KOPT-K1 (cell line): ENCODE data around the gene EXOC4.

ENCODE experiments used
- H3K27ac ChIP-seq: fragments of 200-600 bp; sonication (generic); 2 replicates; pipeline ENCODE4 v1.5.1; 2016; ENCODE audit warnings: antibody characterized with exemption, mild to moderate bottlenecking, low read depth, low read length; ENCODE audit not compliant: poor library complexity, severe bottlenecking
- H3K36me3 ChIP-seq: fragments of 200-600 bp; sonication (generic); 2 replicates; pipeline ENCODE4 v1.5.1; 2017; ENCODE audit warnings: antibody characterized with exemption, mild to moderate bottlenecking, low read length, moderate library complexity; ENCODE audit not compliant: insufficient read depth
- H3K9me3 ChIP-seq: fragments of 200-600 bp; sonication (generic); 2 replicates; pipeline ENCODE4 v1.5.1; 2017; ENCODE audit warnings: antibody characterized with exemption, low read length, mild to moderate bottlenecking; ENCODE audit not compliant: insufficient read depth, poor library complexity, severe bottlenecking

EXOC4 gene

DNA sequence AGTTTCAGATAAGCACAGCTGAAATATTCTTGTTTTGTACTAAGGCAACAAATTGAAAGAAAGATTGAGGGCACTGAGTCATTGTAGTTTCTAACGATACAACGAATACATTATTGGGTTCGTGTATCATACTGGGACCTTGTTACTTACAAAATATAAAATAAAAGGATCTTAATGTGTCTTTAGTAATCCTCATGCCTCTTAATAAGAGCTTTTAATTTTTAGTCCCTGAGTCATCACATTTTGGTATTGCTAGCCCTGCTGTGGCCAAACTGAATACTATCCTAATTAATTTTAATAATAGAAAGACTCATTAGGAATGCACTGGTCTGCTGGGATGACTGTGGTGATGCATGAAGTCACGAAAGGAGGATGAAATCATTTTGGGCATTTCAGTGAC is 309.7 kb downstream of the EXOC4 start:
- H3K9me3 ChIP-seq, result peaks cover 5% of the 10 kb centered on the region
- no peak overlapping the region for H3K27ac ChIP-seq
- no peaks in the 10 kb centered on the region for H3K36me3 ChIP-seq

- Histone ChIP-seq H3K9me3 (peaks cover 7% of the 10 kb centered on the region), H3K36me3 (no peaks in the 10 kb centered on the region), H3K27ac (no peak overlapping the region)
Measured at GRCh38 chr7:133563251-133563650, 310.4 kb downstream of the EXOC4 start.

GRCh38 chr7:133564484-133564883 is 311.6 kb downstream of the EXOC4 start:
- Histone ChIP-seq H3K36me3 (no peaks in the 10 kb centered on the region), H3K9me3 (peaks cover 7% of the 10 kb centered on the region), H3K27ac (no peak overlapping the region)

- no peak overlapping the region for H3K27ac ChIP-seq
- H3K36me3 ChIP-seq, result no peaks in the 10 kb centered on the region
- peaks cover 7% of the 10 kb centered on the region for H3K9me3 ChIP-seq
Measured at GRCh38 chr7:133568544-133568943, 315.7 kb downstream of the EXOC4 start.

DNA sequence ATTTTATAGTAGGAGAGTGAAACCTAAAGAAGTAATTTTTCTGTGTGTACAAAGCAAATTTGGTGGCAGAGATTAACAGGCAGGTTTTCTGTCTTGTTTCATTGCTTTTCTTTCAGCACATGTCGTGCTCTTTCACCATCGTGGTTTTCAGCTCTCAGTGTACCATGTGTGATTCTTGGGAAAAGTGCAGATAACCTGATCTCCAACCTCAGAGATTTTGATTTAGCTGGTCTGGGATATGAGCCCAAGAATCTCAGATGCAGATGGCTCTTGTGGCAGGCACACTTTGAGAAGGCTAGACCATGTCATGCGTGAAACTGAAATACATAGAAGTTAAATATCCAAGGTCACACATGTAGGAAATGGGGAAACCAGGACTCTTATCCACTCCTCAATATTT is 317.4 kb downstream of the EXOC4 start:
- no peaks in the 10 kb centered on the region for H3K36me3 ChIP-seq
- H3K9me3 ChIP-seq, result peaks cover 7% of the 10 kb centered on the region
- no peak overlapping the region for H3K27ac ChIP-seq

DNA sequence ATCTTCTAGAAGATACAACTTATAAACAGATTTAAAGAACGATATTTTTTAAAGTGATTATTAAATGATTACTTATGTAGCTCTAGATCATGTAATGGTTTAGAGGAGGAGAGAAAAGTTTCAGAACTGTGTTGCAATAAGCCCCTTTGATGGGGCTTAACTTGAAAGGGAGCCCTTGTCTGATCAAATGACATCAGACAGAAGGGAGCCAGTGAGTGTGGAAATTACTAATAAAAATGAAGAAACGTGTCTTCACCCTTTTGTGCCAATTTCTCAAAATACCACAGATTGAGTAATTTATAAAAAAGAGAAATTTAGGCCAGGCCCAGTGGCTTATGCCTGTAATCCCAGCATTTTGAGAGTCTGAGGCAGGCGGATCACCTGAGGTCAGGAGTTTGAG is 318.2 kb downstream of the EXOC4 start:
- Histone ChIP-seq H3K36me3 (no peaks in the 10 kb centered on the region), H3K9me3 (peaks cover 7% of the 10 kb centered on the region), H3K27ac (no peak overlapping the region)

GRCh38 chr7:133572087-133572486 is 319.2 kb downstream of the EXOC4 start:
- no peak overlapping the region for H3K27ac ChIP-seq
- peaks cover 7% of the 10 kb centered on the region for H3K9me3 ChIP-seq

GRCh38 chr7:133572843-133573242 is 320.0 kb downstream of the EXOC4 start:
- H3K36me3 ChIP-seq, result no peaks in the 10 kb centered on the region
- H3K9me3 ChIP-seq, result no peaks in the 10 kb centered on the region
- H3K27ac ChIP-seq, result no peak overlapping the region

More at GRCh38 chr7:133572087-133572486, 319.2 kb downstream of the EXOC4 start:
- H3K36me3 ChIP-seq, result no peaks in the 10 kb centered on the region

DNA sequence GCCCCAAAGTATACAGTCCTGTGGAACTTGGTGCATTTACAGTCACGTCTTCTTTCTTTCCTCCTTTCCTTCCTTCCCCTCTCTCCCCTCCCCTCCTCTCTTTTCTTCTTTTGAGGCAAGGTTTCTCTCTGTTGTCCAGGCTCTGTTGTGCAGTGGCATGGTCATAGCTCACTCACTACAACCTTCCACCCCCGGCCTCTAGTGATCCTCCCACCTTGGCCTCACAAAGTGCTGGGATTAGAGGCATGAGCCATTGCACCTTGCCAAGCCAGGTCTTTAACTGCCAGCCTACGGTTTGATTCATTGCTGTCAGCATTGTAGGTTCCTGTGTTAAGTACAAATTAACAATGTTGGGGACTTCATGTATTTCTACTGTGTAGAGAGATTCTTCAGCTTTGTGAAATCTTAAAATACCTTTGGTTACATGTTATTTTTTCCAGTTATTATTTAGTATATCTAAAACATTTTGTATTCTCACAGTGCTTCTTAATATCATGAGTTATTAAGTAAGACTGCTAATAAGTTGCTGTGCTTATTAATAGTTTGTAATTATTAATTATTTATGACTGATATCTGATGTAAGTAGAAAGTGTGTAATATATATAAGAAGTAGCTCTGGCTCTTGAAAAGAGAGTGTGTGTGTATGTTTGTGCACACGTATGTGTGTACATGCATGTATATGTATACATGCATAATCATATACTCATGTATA is 320.8 kb downstream of the EXOC4 start:
- Histone ChIP-seq H3K27ac (no peak overlapping the region), H3K36me3 (no peaks in the 10 kb centered on the region), H3K9me3 (no peaks in the 10 kb centered on the region)

DNA sequence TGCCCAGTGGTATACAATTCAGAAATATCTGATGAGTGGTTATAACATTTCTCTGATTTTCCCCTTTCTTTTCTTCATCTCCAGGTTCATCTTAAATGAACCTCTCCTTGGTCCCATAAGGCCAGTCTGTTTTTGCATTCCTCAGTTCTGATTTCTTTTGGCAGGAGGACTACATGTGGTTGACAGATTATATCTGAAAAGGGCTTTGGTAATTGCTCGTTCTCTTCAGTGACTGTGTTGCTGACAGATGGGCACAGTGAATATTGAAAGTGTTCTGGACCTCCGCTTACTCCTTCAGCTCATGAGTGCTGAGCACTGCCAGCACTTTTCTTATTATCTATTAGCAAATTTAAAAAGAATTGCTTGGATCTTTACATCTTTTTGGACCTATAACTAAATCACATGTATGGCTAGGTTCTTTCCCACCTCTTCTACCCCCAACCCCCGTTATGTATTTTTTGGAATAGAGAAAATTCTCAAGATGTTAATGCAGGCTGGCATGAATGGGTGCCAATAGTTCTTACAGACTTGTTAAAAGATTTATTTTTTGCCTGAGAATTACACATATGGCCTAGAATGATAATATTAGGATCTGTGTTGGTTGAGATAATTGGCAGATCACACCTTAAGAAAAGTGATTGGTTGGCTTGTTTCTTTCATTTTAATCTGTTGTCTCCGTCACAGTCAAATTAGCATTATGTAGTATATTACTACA is 323.0 kb downstream of the EXOC4 start:
- no peaks in the 10 kb centered on the region for H3K9me3 ChIP-seq
- H3K27ac ChIP-seq, result no peak overlapping the region
- no peaks in the 10 kb centered on the region for H3K36me3 ChIP-seq

- no peaks in the 10 kb centered on the region for H3K9me3 ChIP-seq
- H3K27ac ChIP-seq, result no peak overlapping the region
- H3K36me3 ChIP-seq, result no peaks in the 10 kb centered on the region
Measured at GRCh38 chr7:133576612-133577168, 323.8 kb downstream of the EXOC4 start.

GRCh38 chr7:133582766-133583523 is 330.1 kb downstream of the EXOC4 start:
- H3K27ac ChIP-seq, result no peak overlapping the region

DNA sequence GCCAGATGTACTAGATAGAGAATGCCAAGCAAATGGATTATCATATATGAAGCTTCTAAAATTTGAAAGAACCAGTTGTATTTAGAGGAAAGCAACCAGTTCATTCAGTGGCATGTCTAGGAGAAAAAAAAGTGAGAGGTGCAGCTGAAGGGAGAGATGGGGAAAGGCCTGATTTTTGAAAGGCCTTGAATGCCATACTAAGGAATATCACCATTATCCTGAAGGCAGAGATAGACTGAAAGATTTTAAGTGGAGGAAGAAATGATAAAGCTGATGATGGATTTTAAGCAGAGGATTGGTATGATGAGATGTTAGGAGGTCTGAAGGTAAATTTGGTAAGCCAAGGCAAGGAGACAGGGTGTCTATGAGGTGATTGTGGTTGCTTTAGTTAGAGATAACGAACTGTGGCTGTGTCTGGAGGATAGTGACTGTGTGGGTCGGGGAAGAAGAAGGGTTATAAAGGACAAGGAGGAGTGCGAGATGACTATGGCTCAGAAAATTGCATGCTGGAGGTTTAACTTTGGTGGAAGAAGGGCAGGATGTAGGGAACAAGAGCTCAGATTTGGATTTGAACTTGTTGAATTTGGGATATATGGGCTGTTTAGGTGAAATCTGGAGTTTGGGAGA is 330.8 kb downstream of the EXOC4 start:
- Histone ChIP-seq H3K36me3 (no peaks in the 10 kb centered on the region), H3K27ac (no peak overlapping the region), H3K9me3 (no peaks in the 10 kb centered on the region)

More at GRCh38 chr7:133582766-133583523, 330.1 kb downstream of the EXOC4 start:
- Histone ChIP-seq H3K36me3 (no peaks in the 10 kb centered on the region), H3K9me3 (no peaks in the 10 kb centered on the region)

DNA sequence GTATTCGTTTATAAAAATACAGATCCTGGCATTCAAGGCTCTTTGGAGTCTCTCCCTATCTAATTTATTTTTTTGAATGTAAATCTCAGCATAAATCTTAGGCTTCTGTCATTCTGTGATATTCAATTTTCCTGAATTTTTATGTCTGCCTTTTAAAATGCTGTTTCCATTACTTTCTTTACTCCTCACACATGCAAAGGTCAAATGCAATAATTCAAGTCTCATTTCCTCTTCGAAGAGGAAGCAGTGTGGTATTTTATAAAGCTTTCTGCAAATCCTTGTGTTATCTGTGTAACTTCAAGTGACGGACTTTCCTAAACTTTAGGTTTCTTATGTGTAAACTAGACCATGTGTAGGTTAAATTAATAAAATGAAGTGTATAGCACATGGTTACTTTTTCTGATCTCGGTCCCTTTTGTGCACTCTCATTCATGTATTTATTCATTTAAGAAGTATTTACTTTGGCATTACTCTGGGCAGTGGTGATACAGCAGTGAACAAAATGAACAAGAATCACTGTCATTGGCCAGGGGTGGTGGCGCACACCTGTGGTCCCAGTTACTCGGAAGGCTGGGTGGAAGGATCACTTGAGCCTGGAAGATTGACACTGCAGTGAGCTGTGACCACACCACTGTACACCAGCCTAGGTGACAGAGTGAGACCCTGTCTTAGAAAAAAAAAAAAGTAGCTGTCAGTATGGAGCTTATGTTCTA is 332.2 kb downstream of the EXOC4 start:
- H3K27ac ChIP-seq, result no peak overlapping the region
- H3K36me3 ChIP-seq, result no peaks in the 10 kb centered on the region
- H3K9me3 ChIP-seq, result no peaks in the 10 kb centered on the region
